SH-SY5Y (cell line): Measurements from ENCODE around the gene ANTXR2.

ENCODE experiments used
- GATA2 ChIP-seq: IDR thresholded peaks from 2 replicates; pipeline ENCODE4 v1.6.1; 2011; ENCODE audit warnings: mild to moderate bottlenecking, low read depth, low read length
- GATA3 ChIP-seq: IDR thresholded peaks from 2 replicates; pipeline ENCODE4 v1.6.1; 2011; ENCODE audit warnings: low read depth, mild to moderate bottlenecking, low read length, moderate library complexity

DNA sequence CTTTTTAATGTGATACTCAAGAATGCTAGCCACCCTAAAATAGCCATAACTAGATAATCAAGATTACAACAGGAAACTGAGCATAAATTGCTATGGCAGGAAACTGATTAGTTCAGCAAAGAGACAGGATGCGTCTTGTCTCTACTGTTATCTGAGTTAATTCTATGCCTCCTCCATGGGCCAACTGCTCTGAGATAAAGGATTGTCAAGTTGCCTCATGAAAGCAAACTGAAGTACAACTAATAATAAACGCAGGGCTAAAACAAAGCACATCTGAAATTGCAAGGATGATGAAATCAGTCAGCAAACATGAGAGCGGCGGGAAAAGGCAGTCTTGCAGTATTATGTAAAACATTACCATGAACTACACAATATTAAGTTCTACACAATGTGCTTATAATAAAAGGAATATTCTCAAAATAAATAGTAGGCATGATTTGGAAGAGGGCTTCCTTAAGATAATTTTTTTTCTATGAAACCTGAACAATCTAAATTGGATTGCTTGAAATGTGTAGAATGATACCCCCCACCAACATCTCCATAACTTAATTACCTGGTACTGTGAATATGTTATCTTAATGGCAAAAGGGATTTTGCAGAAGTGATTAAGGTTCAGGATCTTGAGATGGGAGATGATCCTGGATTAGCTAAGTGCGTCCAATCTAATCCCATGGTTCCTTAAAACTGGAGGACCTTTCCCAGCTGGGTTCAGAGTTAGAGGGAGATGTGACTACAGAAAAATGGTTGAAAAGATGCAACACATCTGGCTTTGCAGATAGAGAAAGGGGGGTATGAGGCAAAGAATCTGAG is 65.9 kb downstream of the ANTXR2 start:
- TF ChIP-seq GATA3 (no peak), GATA2 (no peak)
